Psoas muscle (tissue), 8 donors: ENCODE results near the gene NT5DC4. TPM values are rescaled to one million over a fixed set of nuclear protein-coding genes. Genes with fewer than 3 reads are reported as not detected.

ENCODE experiments used
- ATAC-seq, 4 donors: fragments of 200-7000 bp; cut with Tn5 transposase; one replicate each; pipeline ENCODE4 v1.9.1; 2020; ENCODE audit warnings: moderate library complexity in 3 of 4, mild to moderate bottlenecking in 2 of 4
- DNase-seq, 2 donors: peaks; one replicate each; pipeline ENCODE4 v3.0.0-alpha.2; 2020
- H3K27ac ChIP-seq: fragments of 200-600 bp; one replicate; pipeline ENCODE4 v1.8.0; 2022
- H3K27me3 ChIP-seq, 3 donors: fragments of 200-600 bp in 1 of 3; one replicate each; pipeline versions ENCODE4 v1.6.1 to v1.8.0; 2013 to 2022; ENCODE audit warnings: low read length in 2 of 3, mild to moderate bottlenecking in 2 of 3, moderate library complexity in 1 of 3; ENCODE audit not compliant: insufficient read depth in 3 of 3
- H3K36me3 ChIP-seq, 2 donors: fragments of 200-600 bp in 1 of 2; one replicate each; pipeline versions ENCODE4 v1.6.1 to v1.8.0; 2013 to 2022; ENCODE audit warnings: low read depth in 1 of 2, mild to moderate bottlenecking in 1 of 2, moderate library complexity in 1 of 2; ENCODE audit not compliant: insufficient read depth in 1 of 2
- H3K4me1 ChIP-seq: fragments of 200-600 bp; one replicate; pipeline ENCODE4 v1.8.0; 2022
- H3K4me3 ChIP-seq: fragments of 200-600 bp; one replicate; pipeline ENCODE4 v1.8.0; 2022; ENCODE audit warnings: mild to moderate bottlenecking
- H3K9me3 ChIP-seq: fragments of 200-600 bp; one replicate; pipeline ENCODE4 v1.8.0; 2022
- CTCF ChIP-seq: fragments of 200-600 bp; IDR thresholded peaks from one replicate; pipeline ENCODE4 v1.8.0; 2022; ENCODE audit warnings: antibody characterized with exemption
- WGBS, 3 donors: extraction: QIAGEN DNeasy Blood & Tissue Kit; methylation state at CpG; one replicate each; pipeline versions ENCODE4 v1.1.6 to v1.1.7; 2013; 5-methylcytosine and 5-hydroxymethylcytosine counted together
- intact Hi-C, 2 donors: fragments of 100-400 bp; cut with DNase I; formaldehyde crosslinking; loops; one replicate each; pipeline versions ENCODE4 v1.11.0 to v1.14.2; 2022
- polyA plus RNA-seq, 3 donors: library from polyadenylated mRNA; stranded (reverse); fragments of 200-250 nt; gene quantifications; one replicate each; pipeline ENCODE4 v1.2.3, GENCODE V29; 2013
- total RNA-seq, 4 donors: library from RNA; stranded (reverse); fragmentation: NEBNext Ultra II Directional in 2 of 4; extraction: Animal tissue kit (Norgen Biotek cat#: 25700) in 2 of 4; gene quantifications; one replicate each; pipeline versions ENCODE4 v1.2.1 to v1.2.4, GENCODE V29; 2021 to 2023
- donor health status: healthy with polysubstance abuse.
- donor health status: DM: no; HTN: no; CAD: no; lungs with moderate emphysema.
- donor health status: Bipolar disorder and iron deficiency.
- donor health status: healthy.
- donor health status: DM: yes; HTN: yes; CAD: no.
- donor health status: DM: no; HTN: no; CAD: no.
- donor health status: DM: no; HTN: no; CAD: no.
- donor health status: DM: yes; HTN: yes; CAD: no.

NT5DC4 gene
- total and polyA plus RNA-seq, 7 donors: not detected

- no peaks in the 10 kb centered on the region for H3K9me3 ChIP-seq
- no peaks in the 10 kb centered on the region for H3K27me3 ChIP-seq
- no peak overlapping the region for H3K27ac ChIP-seq
- ATAC-seq (no peak), DNase-seq (no peak)
- H3K36me3 ChIP-seq: no peaks in the 10 kb centered on the region
- intact Hi-C loops: no loop called here
- no peak for TF ChIP-seq CTCF
- no peaks in the 10 kb centered on the region for H3K4me1 ChIP-seq
- no peak overlapping the region for H3K4me3 ChIP-seq
- 94 to 98% (median 95%) methylated on average over 3 of the region's 3 CpGs for WGBS, 3 donors
Observed at GRCh38 chr2:112756207-112756606, 35.4 kb downstream of the NT5DC4 start.

- no peak for TF ChIP-seq CTCF
- Histone ChIP-seq H3K27me3 (no peaks in the 10 kb centered on the region), H3K9me3 (no peaks in the 10 kb centered on the region), H3K4me1 (no peaks in the 10 kb centered on the region), H3K4me3 (no peak overlapping the region), H3K36me3 (no peaks in the 10 kb centered on the region), H3K27ac (no peak overlapping the region)
- WGBS, 3 donors: 97 to 99% (median 98%) methylated on average over 3 of the region's 3 CpGs
- intact Hi-C loops: no loop called here
- no peak for ATAC-seq
- DNase-seq: no peak
Observed at GRCh38 chr2:112757265-112757664, 36.4 kb downstream of the NT5DC4 start.

- 80 to 88% (median 84%) methylated on average over 2 of the region's 2 CpGs for WGBS, 3 donors
- no peaks in the 10 kb centered on the region for H3K4me1 ChIP-seq
- no peak for TF ChIP-seq CTCF
Observed at GRCh38 chr2:112758711-112759110, 37.9 kb downstream of the NT5DC4 start.

GRCh38 chr2:112760149-112760548 lies 39.3 kb downstream of the NT5DC4 start:
- 87 to 100% (median 89%) methylated on average over 1 of the region's 1 CpG for WGBS, 3 donors

More at GRCh38 chr2:112758711-112759110, 37.9 kb downstream of the NT5DC4 start:
- Histone ChIP-seq H3K36me3 (no peaks in the 10 kb centered on the region), H3K27me3 (no peaks in the 10 kb centered on the region), H3K27ac (no peak overlapping the region), H3K9me3 (no peaks in the 10 kb centered on the region), H3K4me3 (no peak overlapping the region)
- no peak for ATAC-seq
- no peak for DNase-seq
- intact Hi-C loops: no loop called here

More at GRCh38 chr2:112760149-112760548, 39.3 kb downstream of the NT5DC4 start:
- no peak overlapping the region for H3K27ac ChIP-seq
- H3K4me1 ChIP-seq: peaks cover 6% of the 10 kb centered on the region
- no peak for TF ChIP-seq CTCF
- no peak overlapping the region for H3K4me3 ChIP-seq
- ATAC-seq: no peak
- no peaks in the 10 kb centered on the region for H3K36me3 ChIP-seq
- H3K9me3 ChIP-seq: no peaks in the 10 kb centered on the region
- DNase-seq: no peak
- no peaks in the 10 kb centered on the region for H3K27me3 ChIP-seq
- intact Hi-C loops: no loop called here
